ENCODE data around the gene ROCK2.

- TF ChIP-seq CTCF (IDR thresholded peaks at IDR 0.05) (no peak), POLR2A (IDR thresholded peaks at IDR 0.05; ENCODE audit: low read length) (no peak), EHMT2 (IDR thresholded peaks at IDR 0.05; ENCODE audit: low read depth) (no peak), MAZ (IDR thresholded peaks at IDR 0.05; ENCODE audit: borderline replicate concordance, low read depth, low read length) (no peak), FOSL2 (IDR thresholded peaks at IDR 0.05) (no peak), FOSL2 (CRISPR knock-in tag; IDR thresholded peaks at IDR 0.05) (no peak), CBX2 (IDR thresholded peaks at IDR 0.05; ENCODE audit: borderline replicate concordance, low read depth) (no peak), JUNB (IDR thresholded peaks at IDR 0.05) (no peak), RAD21 (conservative IDR thresholded peaks at IDR 0.05 in 1 of 2, IDR thresholded peaks at IDR 0.05 in 1 of 2) (no peak)
- TF ChIP-seq, protein P1, sequence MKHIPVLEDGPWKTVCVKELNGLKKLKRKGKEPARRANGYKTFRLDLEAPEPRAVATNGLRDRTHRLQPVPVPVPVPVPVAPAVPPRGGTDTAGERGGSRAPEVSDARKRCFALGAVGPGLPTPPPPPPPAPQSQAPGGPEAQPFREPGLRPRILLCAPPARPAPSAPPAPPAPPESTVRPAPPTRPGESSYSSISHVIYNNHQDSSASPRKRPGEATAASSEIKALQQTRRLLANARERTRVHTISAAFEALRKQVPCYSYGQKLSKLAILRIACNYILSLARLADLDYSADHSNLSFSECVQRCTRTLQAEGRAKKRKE (CRISPR knock-in tag; IDR thresholded peaks at IDR 0.05; ENCODE audit: low read depth) = no peak
- TF ChIP-seq, protein P2, sequence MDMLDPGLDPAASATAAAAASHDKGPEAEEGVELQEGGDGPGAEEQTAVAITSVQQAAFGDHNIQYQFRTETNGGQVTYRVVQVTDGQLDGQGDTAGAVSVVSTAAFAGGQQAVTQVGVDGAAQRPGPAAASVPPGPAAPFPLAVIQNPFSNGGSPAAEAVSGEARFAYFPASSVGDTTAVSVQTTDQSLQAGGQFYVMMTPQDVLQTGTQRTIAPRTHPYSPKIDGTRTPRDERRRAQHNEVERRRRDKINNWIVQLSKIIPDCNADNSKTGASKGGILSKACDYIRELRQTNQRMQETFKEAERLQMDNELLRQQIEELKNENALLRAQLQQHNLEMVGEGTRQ (IDR thresholded peaks at IDR 0.05) = no peak
These were observed 54.2 kb downstream of the ROCK2 start for GRCh38 chr2:11290211-11290610.
